ENCODE measurements around the gene PDLIM4.
A peak's percentile ranks its signal among the peaks of the same experiment; 100 is the strongest.

Gene PDLIM4

DNA sequence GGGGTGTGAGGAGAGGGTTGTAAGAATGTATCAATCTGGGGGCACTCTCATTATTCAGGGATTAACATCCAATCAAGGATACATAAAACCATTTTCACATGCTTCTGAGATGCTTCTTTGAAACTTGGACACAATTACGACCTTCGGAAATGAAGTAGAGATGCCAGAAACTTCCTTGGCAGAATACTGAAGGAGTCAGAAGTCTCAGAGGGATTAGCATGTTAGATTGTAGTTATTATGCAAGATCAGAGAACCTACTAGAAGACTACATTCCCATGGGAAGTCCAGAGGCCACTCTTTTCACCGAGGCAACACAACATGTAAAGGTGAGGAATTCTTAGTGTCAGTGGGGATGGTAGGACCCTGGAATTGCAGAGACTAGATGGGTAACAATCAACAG, 31.6 kb downstream of the PDLIM4 start:
- no peak for DNase-seq

DNA sequence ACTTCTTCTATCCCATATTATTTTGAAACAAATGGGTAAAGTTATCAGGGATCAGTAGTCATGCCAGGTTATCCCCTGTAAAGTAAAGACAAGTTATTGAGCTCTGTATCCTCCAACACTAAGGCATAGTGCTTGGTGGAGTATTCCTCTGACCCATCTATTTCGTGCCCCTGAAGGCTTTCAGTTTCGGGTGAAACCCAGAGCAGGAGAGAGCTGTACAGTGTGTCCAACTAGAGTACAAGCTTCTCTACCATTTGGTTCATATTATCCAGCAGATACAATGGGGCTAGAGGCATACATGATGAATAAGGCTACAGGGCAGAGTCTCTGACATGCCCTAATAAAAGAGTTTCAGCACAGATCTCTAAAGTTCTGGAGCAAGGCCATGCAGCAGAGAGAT, 33.5 kb downstream of the PDLIM4 start:
- DNase-seq: no peak

GRCh38 chr5:132293066-132293991, 35.8 kb downstream of the PDLIM4 start:
- DNase-seq: peak; percentile 96

GRCh38 chr5:132293992-132294727, 36.7 kb downstream of the PDLIM4 start, which contains the start of gene SLC22A4:
Gene SLC22A4 (plus strand): TSS chr5:132294394. CDS start chr5:132294617, 223 bp downstream.
- no peak for DNase-seq

- DNase-seq: no peak
Measured at GRCh38 chr5:132294728-132295504, 37.4 kb downstream of the PDLIM4 start.

GRCh38 chr5:132295505-132296411, 38.3 kb downstream of the PDLIM4 start:
- no peak for DNase-seq

DNA sequence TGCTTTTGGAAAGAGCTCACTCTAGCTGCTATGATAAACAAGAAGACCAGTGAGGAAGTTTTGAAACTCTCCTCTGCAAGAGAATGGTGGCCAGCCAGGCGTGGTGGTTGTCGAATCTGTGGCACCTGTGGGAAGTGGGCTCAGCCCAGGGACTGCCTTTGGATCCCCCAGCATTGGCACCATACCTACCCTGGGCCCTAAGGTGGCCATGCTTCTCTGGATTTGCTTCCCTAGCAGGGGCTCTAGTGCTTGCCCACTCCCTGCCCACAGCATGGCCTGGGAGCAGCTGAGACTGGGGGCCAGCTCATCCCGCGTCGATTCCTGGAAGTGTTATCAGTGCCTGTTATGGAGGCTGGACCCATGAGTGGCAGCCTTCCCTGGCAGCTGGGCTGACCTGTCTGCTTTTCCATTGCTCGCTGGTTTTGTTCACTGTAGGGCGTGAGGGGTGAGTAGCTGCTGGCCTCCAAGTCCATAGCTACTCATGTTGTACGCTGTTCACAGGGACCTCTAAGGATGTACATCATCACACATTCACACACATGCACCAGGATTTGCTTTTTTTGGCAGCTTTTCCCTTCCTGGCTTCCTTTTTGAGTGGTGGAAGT, 39.0 kb downstream of the PDLIM4 start:
- no peak for DNase-seq

DNA sequence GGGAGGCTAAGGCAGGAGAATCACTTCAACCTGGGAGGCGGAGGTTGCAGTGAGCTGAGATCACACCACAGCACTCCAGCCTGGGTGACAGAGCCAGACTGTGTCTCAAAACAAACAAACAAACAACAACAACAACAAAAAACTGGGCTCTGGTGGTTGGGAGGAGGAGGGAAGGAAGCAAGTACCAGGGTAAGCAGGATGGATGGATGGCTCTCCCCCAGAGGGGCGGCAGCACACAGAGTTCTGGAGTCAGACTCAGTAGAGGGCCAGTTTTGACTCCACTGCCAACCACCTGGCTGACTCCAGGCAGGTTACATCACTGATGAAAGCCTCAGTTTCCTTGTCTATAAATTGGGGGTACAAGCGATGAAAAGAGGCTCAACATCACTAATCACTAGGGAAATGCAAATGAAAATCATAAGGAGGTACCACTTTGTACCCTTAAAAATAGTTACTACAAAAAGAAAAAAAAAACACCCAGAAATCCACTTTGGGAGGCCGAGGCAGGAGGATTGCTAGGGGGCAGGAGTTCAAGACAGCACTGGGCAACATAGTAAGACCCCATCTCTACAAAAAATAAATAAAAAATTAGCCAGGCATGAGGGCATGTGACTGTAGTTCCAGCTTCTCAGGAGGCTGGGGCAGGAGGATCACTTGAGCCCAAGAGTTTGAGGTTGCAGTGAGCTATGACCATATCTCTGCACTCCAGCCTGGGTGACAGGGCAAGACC, 39.9 kb downstream of the PDLIM4 start:
- DNase-seq: no peak

DNA sequence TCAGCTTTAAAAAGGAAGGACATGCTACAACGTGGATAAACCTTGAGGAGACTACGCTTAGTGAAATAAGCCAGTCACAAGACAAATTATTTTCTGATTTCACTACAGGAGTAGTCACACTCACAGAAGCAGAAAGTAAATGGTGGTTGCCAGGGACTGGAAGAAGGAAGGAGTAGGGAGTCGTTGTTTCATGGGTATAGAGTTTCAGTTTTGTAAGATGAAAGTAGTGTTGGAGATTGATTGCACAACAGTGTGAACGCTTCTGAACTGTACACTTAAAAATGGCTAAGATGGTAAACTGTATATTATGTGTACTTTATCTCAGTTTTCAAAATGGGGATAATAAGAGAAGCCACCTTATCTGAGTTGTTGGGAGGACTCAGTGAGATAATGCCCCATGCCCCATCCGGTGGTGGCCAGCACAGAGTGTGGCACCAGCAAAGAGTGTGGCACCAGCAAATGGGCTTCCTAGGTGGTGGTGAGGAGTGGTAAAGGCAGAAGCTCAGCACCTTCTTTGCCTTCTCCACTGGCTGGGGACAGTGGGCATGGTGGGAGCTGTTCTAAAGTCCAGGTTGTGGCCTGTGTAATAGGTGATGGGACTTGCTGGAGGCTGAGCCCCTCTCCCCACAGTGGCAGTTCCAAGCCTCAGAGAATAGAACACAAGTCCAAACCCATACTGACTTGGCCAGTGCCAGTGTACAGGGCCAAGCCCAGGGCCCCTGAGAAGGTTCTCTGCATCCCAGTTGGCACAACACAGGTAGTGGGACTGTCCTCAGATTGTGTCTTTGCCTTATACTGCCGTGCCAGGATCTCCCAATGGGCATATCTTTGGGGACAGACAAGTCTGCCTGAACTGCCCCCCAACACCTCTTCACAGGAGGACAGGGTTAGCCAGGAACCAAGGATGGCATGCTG, 41.1 kb downstream of the PDLIM4 start:
- DNase-seq: no peak

DNA sequence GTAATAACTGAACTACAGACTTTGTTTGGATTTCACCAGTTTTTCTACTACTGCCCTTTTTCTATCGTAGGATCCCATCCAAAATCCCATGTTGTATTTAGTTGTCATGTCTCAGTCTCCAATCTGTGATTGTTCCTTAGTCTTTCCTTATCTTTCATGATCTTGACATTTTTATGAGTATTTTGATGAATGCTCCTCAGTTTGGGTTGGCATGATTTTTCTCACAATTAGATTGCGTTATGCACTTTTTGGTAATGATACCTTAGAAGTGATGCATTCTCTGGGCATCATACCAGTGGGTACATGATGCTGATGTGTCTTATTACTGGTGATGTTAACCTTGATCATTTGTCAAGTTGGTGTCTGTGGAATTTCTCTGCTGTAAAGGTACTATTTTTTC, 42.4 kb downstream of the PDLIM4 start:
- DNase-seq: no peak

- no peak for DNase-seq
Measured at GRCh38 chr5:132300577-132301343, 43.3 kb downstream of the PDLIM4 start.

DNA sequence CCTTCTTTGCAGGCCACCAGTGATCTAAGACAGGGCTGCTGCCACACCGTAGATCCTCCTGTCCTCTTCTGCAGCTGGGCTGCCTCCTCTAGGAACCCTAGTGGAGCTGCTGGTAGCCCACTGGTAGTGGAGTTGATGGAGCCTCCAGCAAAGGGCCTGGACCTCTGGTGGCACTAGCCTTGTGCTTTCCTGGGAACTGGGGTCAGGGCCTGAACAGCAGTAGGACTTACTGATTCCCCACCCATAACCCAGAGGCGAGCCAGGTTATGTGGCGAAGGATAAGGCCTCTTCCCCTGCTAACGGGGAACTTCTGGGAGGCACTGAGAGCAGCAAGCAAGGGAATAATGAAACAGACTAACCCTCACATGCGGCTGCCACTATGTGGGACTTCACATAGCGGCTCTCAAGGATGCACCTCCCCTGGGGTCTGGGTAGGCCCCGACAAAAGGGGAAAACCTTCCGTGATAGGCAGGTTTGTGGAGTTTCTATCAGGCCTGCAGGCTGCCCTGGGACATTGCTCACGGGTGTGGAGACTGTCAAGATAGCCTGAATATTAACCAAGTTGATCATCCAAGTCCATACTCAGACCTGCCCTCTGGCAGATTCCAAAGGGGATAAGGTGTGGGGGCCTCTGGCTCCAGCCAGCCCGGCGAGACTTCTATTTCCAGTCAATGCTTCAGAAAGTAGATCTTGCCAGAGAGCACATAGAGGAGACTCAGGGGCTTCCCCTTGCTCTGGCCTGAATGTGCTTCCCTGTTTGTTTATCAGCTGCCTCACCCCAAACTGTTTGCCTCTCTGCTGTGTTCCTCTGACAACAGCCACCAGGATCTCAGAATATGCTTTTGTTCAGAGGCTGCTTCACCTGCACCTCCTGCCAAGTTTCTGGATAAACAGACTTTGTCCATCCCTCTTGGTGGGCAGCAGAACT, 44.1 kb downstream of the PDLIM4 start:
- no peak for DNase-seq

DNA sequence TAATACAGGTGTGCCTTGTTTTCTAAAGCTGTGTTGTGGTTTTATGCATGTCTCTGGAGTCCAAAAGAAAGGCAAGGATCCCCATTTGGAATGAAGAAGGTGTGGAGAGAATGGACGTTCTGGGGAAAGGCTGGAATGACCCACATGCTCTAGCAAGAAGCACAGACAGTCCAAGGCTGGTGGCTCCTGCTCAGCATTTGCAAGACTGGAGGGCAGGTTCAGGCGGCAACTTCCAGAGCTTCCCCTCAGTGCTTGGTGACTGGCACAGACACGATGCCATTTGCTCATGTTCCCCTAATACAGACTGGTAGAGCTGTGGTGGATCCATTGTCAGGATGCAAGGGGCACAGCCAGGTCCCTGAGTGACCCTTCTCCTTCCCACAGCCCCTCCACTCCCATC, 44.9 kb downstream of the PDLIM4 start:
- no peak for DNase-seq

DNA sequence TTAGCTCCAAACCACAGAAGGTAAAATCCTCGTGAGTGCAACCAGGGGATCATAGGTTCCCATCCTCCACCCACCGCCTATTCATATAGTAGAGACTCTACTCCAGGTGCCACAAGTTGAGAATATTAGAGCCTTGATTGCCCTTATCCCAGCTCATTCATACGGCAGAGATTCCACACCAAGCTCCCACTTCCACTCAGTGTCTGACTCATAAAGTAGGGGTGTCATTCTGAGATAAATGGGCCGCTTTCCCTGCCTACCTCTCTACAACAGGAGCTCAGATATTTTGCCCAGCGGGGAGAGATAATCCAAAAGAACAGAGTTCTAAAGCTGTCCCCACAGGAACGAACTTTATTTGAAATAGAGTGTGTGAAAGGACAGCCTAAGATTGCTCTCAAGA, 46.1 kb downstream of the PDLIM4 start:
- no peak for DNase-seq

- DNase-seq: no peak
Measured at GRCh38 chr5:132305420-132305819, 47.9 kb downstream of the PDLIM4 start.

- no peak for DNase-seq
Measured at GRCh38 chr5:132308701-132309100, 51.2 kb downstream of the PDLIM4 start.

DNA sequence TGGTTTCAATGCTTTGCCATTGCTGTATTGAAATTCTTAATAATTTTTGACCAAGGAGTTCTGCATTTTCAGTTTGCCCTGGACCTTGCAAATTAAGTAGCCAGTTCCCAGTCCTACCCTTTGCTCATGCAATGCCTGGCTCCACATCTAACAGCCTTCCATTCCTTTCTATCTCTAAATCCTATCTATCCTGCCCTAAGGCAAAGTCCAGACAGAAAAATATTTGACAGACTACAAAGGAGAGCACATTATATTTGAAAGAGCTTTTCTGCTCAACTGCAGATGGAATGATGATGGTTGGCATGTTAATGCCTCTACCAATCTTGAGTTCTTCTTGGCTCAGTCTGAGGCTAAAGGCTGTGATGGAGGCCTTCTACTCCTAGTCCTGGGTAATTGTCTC, 52.2 kb downstream of the PDLIM4 start:
- DNase-seq: no peak

Measured in retina (tissue), 1 donor.